HL-60 (cell line): Measurements from ENCODE around the gene HCRTR1.

Source experiments
- DNase-seq, 2 experiments: peaks; one replicate each; pipeline ENCODE4 v3.0.0-alpha.2; 2010 to 2020; ENCODE audit warnings: low read depth in 1 of 2, low spot score in 1 of 2
- H3K27ac ChIP-seq: fragments of 250-450 bp; sonication (Bioruptor Pico); replicated peaks from 2 replicates; pipeline ENCODE4 v1.5.1; 2020; ENCODE audit warnings: mild to moderate bottlenecking, moderate library complexity
- H3K27me3 ChIP-seq: fragments of 250-450 bp; sonication (Bioruptor Pico); 2 replicates; pipeline ENCODE4 v1.5.1; 2021; ENCODE audit warnings: mild to moderate bottlenecking, moderate library complexity; ENCODE audit not compliant: insufficient read depth, poor library complexity, severe bottlenecking
- H3K4me3 ChIP-seq: replicated peaks from 2 replicates; pipeline ENCODE4 v1.5.1; 2011; ENCODE audit warnings: mild to moderate bottlenecking, control low read depth, low read length; ENCODE audit not compliant: insufficient read depth
- CTCF ChIP-seq: IDR thresholded peaks from one replicate; pipeline ENCODE4 v1.5.1; 2011; ENCODE audit warnings: low read length, control low read depth, inconsistent platforms; ENCODE audit not compliant: insufficient read depth
- GABPA ChIP-seq: IDR thresholded peaks from 2 replicates; pipeline ENCODE4 v1.6.1; 2012; ENCODE audit warnings: low read depth
- POLR2AphosphoS5 ChIP-seq: IDR thresholded peaks from 2 replicates; pipeline ENCODE4 v1.6.1; 2012; ENCODE audit warnings: low read depth
- REST ChIP-seq: IDR thresholded peaks from 2 replicates; pipeline ENCODE4 v1.6.1; 2012; ENCODE audit warnings: low read depth; ENCODE audit not compliant: insufficient replicate concordance
- SPI1 ChIP-seq: IDR thresholded peaks from 2 replicates; pipeline ENCODE4 v1.6.1; 2012; ENCODE audit warnings: low read depth, mild to moderate bottlenecking, borderline replicate concordance

The HCRTR1 gene

GRCh38 chr1:31569596-31570173, 47.8 kb upstream of the HCRTR1 start:
- Histone ChIP-seq H3K27ac (no peak overlapping the region), H3K4me3 (no peak overlapping the region), H3K27me3 (no peaks in the 10 kb centered on the region)
- no peak for TF ChIP-seq CTCF
- no peak for TF ChIP-seq POLR2AphosphoS5
- no peak for TF ChIP-seq REST
- no peak for TF ChIP-seq SPI1
- TF ChIP-seq GABPA: no peak
- DNase-seq: no peak

GRCh38 chr1:31570228-31570627, 47.3 kb upstream of the HCRTR1 start:
- H3K27me3 ChIP-seq: no peaks in the 10 kb centered on the region
- no peak for DNase-seq
- no peak overlapping the region for H3K4me3 ChIP-seq
- H3K27ac ChIP-seq: no peak overlapping the region
- no peak for TF ChIP-seq SPI1
- TF ChIP-seq CTCF: no peak
- TF ChIP-seq POLR2AphosphoS5: no peak
- no peak for TF ChIP-seq REST
- TF ChIP-seq GABPA: no peak

- H3K27ac ChIP-seq: no peak overlapping the region
These were observed 46.6 kb upstream of the HCRTR1 start for GRCh38 chr1:31570906-31571305.

More at GRCh38 chr1:31570906-31571305, 46.6 kb upstream of the HCRTR1 start:
- TF ChIP-seq GABPA: no peak
- no peak for TF ChIP-seq POLR2AphosphoS5
- no peak for TF ChIP-seq SPI1
- no peak for TF ChIP-seq CTCF
- TF ChIP-seq REST: no peak
- Histone ChIP-seq H3K27me3 (no peaks in the 10 kb centered on the region), H3K4me3 (no peak overlapping the region)
- no peak for DNase-seq
